GM19099 (cell line): ENCODE measurements around the gene PITRM1.

Source experiments
- POLR2A ChIP-seq: IDR thresholded peaks from 3 replicates; pipeline ENCODE4 v1.6.1; 2011; ENCODE audit warnings: low read depth; ENCODE audit not compliant: insufficient read length; ENCODE audit errors: extremely low read depth

PITRM1 gene

DNA sequence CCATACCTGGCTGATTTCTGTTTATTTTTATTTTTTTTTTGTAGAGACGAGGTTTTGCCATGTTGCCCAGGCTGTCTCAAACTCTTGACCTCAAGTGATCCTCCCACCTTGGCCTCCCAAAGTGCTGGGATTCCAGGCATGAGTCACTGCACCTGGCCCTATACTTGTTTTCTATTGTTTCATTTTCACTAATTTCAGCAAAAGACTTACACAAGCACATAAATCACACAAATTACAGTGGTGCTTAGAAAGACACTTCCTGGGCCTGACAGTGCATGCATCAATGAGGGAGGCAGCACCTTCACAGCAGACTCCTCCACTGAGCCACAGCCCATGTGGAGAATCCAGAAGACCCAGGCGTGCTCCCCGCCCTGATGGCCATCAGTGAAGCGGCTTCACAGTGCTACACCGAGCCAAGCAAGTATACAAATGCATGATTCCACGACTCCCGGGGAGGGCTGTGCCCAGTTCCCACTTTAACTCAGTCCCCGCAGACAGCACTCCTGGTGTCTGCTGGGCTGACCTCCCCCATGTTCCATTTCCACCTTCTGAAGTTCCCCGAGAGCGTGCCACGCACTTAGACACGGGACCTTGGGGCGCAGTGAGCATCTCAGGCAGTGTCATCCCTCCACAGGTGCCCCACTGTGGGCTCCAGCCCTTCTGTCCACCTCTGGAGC lies 20.6 kb downstream of the PITRM1 start:
- TF ChIP-seq POLR2A, result no peak

- no peak for TF ChIP-seq POLR2A
These were observed 21.6 kb downstream of the PITRM1 start for GRCh38 chr10:3150961-3151360.

- no peak for TF ChIP-seq POLR2A
These were observed 22.2 kb downstream of the PITRM1 start for GRCh38 chr10:3150366-3150765.

GRCh38 chr10:3149918-3150317 lies 22.7 kb downstream of the PITRM1 start:
- TF ChIP-seq POLR2A, result no peak

DNA sequence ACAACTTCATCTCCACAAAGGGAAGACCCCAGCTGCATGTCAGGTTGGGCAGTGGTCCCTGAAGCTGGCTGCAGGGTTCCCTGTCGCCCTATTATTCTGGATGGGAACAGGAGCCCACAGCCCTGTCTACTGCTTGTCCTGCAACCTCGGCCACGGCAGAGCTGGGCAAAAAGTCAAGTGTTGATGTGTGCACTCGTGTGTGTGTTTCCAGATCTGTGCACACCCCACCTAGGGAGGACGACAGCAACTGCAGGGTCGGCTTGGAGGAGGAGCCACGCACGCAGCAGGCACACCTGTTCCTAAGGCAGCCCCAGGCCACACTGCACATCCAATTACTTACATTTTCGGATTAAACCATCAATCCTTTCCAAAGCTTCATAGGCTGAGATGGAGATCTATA lies 23.6 kb downstream of the PITRM1 start:
- no peak for TF ChIP-seq POLR2A

DNA sequence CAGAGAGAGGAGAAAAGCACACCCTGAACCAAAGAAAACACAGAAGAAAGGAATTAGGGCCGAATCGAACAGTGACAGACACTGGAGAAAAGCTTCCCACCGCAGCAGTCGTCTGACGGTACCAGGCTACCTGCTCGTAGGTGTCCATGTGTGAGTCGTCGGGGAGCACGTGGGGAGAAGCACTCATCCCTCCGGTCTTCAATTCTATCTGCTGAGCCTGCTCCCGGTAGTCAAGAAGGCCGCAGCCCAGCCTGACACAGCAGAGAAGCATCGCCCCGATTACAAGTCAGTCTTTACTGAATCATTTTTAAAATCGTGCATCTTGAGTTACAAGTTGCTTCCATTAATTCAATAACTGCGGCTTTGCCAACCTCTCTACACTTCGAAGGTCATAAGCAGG lies 24.5 kb downstream of the PITRM1 start:
- TF ChIP-seq POLR2A, result no peak

DNA sequence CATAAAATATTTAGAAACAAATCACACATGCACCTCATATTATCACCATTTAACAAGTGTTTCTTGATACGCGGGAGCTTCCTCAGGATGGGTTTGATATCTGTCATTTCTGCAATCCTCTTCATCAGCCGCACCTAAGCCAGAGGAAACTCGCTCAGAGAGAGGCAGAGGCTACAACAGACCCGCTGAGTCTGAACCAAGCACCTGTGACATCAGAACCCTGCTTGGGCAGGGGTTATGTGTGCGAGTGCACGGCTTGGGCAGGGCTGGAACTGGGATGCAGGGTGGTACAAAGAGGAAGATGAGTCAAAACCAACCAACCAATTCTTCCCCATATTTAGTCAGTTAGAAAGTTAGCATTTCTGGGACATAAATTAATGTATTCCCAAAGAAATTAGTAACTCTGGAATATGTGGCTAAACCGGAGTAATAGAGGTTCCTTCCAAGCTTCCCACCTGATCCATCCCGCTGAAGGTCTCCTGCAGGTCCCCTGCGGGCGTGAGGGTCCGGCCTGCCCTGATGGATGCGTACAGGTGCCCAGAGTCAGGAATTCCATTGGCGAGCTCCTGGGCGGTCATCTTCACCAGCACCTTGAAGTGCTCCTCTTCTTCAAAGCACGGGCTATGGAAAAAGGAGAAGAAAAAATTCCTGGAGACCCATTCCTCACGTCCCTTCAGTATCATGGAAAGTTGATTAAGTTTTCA lies 25.3 kb downstream of the PITRM1 start:
- no peak for TF ChIP-seq POLR2A

DNA sequence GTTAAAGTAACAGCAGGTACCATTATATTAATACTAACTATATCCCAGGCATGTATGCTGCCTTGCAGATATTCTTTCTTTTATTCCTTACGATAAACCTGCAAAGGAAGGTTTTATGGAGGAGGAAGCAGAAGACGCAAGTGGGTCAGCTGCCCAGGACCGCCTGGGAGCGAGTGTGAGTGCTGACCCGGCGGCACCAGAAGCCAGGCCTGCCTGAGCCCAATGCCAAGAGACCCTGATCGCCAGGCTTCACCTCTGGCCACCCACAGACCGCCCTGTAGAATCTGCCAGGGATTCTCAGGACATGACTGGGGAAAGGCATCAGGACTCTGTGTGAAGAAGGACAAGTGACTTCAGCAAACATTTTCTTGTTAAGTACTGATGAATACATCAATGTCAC lies 26.3 kb downstream of the PITRM1 start:
- TF ChIP-seq POLR2A, result no peak

DNA sequence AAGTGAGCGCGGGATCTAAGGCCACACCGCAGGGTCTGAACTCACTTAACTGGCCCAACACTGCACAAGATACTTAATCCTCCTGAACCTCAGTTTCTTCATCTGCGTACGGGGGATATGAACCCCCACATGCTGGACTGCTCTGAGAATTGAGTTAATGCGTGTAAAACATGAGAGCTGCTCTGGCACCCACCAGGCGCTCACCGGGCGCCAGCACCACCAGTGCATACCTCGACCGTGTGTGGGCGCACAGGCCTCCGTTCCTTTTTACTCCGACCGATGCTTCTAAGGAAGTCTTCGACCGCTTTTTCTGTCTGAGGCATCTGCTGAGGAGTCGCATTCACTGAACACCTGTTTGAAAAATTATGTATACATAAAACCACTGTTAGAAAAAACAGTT lies 27.2 kb downstream of the PITRM1 start:
- no peak for TF ChIP-seq POLR2A

GRCh38 chr10:3143791-3144434 lies 28.7 kb downstream of the PITRM1 start:
- no peak for TF ChIP-seq POLR2A

- TF ChIP-seq POLR2A, result no peak
These were observed 29.2 kb downstream of the PITRM1 start for GRCh38 chr10:3143366-3143765.

GRCh38 chr10:3142146-3142875 lies 30.3 kb downstream of the PITRM1 start:
- no peak for TF ChIP-seq POLR2A

- no peak for TF ChIP-seq POLR2A
These were observed 31.1 kb downstream of the PITRM1 start for GRCh38 chr10:3141351-3142005.

DNA sequence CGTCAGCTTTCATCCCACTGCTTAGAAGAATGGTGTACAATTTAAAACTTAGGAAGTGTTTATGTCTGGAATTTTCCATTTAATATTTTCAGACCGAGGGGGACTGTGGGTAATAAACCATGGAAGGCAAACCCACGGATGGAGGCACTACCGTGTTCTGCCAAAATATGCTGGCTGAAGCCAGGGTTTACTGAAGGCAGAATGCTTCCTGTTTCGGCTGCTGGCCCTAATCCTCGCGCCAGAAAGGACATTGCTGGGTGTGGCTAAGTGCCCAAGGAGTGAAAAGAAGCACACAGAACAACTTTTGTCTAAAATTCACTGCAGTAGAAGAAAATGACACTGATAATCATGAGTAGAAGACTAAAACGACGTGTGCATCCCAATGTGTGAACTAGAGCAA lies 32.3 kb downstream of the PITRM1 start:
- TF ChIP-seq POLR2A, result no peak

- TF ChIP-seq POLR2A, result no peak
These were observed 33.2 kb downstream of the PITRM1 start for GRCh38 chr10:3139216-3139910.
